ENCODE measurements around the gene PHTF1.
"Not testable (repeated sequence)": the region's sequence is repeated elsewhere in the genome, so short reads cannot be mapped to it uniquely, and the experiment has no call there.

PHTF1 gene

GRCh38 chr1:113770031-113770430 lies 10.7 kb upstream of the PHTF1 start:
- DNase-seq: no peak

- no peak for DNase-seq
These were observed 10.3 kb upstream of the PHTF1 start for GRCh38 chr1:113769601-113769970.

DNA sequence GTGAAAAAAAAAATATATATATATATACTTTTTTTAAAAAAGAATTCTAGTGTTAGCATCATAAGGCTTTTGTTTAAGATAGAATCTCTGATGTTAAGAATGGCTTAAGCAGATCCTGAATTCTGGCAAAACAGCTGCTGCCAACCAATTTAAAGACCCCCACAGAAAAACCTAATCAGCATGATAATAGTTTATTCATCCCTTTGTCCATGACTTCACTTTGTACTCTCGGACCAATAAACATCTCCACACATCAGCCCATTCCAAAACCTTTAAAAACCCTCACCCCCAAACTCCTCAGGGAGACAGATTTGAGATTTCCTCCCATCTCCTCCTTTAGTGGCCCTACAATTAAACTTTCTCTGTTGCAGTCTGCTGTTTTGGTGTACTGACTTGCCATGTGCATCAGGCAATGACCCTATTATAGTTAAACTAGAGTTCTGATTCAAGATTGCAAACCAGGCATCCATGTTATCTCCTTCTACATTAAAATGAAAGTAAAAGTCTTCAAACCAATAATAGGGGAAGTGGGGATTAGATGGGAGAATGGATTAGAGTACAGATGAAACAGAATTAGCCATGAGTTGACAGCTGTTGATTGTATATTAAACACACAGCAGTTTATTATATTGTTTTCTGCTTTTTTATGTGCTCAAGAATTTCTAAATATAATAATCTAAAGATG lies 9.8 kb upstream of the PHTF1 start:
- DNase-seq: no peak

DNA sequence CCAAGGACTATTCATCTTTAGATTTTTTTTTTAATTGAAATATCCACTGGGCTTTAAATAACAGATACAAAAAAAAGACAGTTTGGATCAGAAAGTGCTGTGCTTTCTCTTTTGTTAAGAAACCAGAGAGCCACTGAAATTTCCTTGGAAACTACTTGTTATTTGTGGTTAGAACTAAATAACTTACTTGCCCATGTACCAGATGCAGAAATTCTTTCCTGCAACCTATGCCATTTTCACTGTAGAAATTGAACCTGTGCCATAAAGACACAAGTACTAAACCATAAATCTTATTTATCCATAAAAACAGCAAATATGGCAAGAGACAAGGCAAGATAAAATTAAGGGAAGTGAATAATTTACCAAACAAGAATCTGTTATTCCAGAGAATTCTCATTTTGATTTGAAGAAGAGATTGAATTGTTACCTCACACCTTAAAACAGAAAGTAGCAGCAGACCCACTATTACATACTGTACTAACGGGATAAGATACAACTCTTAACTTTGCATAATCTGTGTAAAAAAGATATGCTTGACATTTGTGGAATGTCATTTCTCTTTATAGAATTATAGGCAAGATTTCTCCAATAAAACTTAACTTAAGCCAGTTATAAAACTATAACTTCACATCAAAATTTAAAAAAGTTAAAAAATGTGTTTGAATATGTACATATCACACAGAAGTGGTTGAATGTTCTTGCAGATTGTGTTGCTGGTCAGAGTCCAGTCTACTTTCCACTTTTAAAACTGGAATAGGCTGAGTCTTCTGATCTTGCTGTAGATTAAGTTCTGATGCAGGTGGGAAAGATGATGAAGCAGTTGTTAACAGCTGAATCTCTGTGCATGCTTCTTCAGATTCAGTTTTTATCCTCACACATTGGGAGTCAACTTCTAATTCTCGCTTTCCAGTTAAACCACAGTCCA lies 6.3 kb upstream of the PHTF1 start:
- DNase-seq: no peak

GRCh38 chr1:113763661-113764060 lies 4.4 kb upstream of the PHTF1 start:
- no peak for DNase-seq

DNA sequence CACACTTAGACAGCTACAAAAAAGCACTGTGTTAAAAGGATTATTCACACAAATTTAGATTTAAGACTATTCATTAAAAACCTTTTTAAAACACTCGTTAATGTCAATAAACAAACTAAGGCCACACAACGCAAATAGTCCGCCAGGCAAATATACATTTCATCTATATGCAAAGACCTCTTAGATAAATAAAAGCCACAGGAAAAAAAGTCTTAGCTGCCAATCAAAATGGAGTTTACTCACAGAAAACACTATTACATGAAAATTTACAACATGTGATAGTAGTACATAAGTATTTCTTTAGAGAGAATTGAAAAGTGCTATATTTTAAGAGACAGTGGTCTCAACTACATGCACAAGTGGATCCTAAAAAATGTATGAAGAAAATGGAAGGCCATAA lies 2.7 kb upstream of the PHTF1 start:
- no peak for DNase-seq

DNA sequence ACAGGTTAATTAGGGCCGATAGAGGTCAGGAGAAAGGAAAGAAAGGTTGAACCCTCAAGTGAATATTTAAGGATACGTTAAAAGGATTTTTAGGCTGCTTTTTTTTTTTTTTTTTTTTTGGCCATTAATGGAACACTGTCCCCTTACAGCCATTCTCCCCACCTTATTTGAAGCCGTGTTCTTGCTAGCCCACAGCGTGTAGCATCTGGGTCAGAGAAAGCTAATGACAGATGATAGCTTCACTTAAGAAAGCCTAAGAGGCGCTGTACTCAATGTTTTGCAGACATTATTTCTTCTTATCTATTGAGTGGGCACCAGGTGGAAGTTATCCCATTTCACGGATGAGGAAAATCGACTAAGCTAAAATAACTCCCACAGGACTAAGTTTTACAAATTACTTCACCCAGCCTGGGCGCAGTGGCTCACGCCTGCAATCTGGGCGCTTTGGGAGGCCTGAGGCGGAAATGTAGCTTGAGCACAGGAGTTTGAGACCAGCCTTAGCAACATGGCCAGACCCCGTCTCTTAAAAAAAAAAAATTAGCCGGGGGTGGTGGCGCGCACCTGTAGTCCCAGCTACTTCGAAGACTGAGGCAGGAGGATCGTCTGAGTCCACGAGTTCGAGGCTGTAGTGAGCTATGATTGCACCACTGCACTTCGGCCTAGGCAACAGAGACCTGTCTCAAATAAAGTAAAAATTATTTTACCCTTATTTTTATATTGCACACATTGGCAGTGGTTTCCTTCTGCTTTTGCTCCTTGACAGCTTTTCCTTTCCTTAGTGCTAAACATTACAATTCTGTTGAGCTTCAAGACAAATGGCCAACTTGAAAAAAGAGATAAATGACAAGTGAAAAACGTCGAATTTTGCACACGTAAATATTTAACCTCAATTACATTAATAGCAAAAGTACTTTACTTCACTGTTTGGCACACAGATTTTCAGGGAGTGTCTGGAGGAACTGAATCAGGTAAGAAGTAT lies 1.1 kb upstream of the PHTF1 start:
- DNase-seq: no peak

DNA sequence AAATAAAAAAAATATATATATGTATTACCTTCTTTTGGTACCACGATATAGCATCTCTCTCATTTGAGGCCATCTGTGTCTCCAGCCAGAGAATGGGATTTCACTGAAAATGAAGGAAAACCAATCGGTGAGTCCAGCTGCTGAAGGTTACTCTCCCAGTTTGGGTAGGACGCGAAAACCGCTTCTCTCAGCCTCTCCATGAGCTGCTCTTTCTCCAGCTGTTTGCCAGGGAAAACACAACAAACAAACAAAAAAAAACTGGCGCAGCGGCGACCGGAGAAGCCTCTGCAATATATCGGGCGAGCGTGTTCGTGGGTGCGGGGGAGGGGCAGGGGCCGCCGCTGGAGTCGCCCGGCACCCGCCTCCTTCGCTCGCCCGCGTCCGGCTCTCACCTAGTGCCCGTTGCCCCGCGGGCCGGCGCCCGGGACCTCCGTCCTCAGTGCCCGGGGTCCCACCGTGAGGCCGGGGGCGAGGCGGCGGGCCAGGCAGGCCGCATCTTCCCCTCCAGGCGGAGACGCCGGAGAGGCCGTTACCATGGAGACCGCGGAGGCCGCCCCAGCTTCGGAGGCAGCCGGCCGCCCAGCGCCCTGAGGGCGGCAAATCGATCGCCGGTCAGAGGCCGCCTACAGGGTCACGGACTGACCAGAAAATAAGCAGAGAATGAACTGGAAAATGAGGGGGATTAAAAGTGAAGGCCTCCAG lies 504 bp downstream of the PHTF1 start:
- no peak for DNase-seq

GRCh38 chr1:113756461-113756860 lies 2.8 kb downstream of the PHTF1 start:
- no peak for DNase-seq

- not testable (repeated sequence) for DNase-seq
These were observed 6.0 kb downstream of the PHTF1 start for GRCh38 chr1:113753333-113753732.

DNA sequence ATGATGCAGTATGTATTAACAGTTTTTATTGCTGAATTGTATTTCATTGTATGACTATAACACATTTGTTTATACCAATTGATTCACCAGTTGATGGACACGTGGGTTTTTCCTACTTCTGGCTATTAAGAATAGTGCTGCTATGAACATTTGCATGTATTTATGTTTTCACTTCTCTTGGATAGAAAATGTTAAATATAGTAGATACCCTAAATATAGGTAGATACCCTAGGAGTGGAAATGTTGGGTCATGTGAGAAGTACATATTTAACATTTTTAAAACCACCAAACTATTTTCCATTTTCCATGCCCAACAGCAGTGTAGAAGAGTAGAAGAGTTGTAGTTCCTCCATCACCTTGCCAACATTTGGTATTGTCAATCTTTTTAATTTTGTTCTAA lies 7.8 kb downstream of the PHTF1 start:
- no peak for DNase-seq

DNA sequence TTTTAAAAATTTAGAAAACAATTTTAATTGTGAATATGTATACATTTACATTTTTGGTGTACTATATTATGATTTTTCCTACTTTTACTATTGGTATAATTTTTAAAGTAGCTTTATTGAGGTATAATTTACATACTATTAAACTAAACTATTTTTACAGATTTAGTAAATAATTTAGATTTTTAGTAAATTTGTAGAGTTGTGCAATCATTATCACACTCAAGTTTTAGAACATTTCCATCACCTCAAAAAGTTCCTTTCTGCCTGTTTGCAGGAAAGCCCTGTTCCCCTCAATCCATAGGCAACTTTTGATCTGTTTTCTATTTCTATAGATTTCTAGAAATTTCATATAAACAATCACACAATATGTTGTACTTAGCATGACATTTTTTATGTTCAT lies 8.2 kb downstream of the PHTF1 start:
- DNase-seq: no peak

GRCh38 chr1:113749402-113749801 lies 9.9 kb downstream of the PHTF1 start:
- no peak for DNase-seq

- DNase-seq: no peak
These were observed 11.9 kb downstream of the PHTF1 start for GRCh38 chr1:113747376-113747775.

GRCh38 chr1:113745425-113745824 lies 13.9 kb downstream of the PHTF1 start:
- DNase-seq: no peak

DNA sequence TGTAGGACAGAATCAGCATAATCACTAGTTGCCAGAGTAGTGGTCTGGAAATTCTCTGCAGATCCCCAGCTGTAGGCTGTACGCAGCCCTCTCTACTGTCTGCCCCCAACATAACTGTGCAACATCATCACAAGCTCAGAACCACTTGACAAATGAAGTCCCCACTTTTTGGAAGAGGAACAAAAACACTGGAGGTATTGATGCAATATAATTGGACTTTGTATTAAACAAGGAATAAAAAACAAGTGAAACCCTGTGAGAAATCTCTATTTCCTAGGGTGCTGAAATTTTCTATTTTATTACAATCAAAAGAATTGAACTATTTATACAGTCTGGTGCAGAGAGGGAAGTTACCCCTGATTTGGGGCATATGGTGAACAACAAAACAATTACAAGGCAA lies 15.2 kb downstream of the PHTF1 start:
- no peak for DNase-seq

DNA sequence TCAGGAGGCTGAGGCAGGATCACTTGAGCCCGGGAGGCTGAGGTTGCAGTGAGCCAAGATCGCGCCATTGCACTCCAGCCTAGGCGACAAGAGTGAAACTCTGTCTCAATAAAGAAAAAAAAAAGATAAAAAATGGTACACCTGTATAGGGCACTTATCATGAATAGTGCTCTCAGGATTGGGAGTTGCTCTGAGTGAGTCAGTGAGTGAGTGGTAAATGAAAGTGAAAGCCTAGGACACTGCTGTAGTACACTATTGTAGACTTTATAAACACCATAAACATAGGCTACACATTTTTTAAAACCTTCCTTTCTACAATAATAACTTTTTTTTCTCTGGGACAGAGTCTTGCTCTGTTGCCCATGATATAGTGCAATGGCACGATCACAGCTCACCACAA lies 16.8 kb downstream of the PHTF1 start:
- no peak for DNase-seq

DNA sequence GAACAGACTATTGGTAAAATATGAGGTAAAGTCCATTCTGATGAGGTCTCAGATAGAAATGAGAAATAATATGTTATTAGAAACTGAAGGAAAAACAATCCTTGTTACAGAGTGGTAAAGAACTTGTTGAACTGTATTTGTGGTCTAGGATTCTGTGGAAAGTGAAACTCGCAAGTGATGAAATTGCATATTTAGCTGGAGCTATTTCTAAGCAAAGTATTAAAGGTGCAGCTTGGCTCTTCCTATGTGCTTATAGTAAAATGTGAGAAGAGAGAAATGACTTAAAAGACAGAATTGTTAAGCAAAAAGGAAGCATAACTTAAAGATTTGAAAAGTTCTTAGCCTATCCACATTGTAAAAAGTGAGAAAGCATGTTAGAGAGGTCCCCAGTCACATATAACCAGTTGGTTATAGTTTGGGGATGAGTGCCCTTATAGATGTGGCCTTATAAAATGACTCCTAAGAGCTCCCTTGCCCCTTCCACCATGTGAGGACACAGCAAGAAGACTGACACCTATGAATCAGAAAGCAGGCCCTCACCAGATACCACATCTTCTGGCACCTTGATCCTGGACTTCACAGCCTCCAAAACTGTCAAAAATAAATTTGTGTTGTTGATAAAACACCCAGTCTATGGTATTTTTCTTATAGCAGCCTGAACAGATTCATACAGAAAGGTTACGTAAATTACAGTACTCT lies 24.8 kb downstream of the PHTF1 start:
- DNase-seq: no peak

GRCh38 chr1:113732802-113733201 lies 26.5 kb downstream of the PHTF1 start:
- DNase-seq: no peak

GRCh38 chr1:113721010-113721409 lies 38.3 kb downstream of the PHTF1 start:
- DNase-seq: no peak

DNA sequence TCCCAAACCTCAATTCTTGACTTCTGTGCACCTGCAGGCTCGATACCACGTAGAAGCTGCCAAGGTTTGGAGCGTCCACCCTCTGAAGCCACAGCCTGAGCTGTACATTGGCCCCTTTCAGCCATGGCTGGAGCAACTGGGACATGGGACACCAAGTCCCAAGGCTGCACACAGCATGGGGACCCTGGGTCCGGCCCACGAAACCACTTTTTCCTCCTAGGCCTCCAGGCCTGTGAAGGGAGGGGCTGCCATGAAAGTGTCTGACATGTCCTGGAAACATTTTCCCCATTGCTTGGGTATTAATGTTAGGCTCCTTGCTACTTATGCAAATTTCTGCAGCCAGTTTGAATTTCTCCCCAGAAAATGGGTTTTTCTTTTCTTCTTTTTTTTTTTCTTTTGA lies 40.7 kb downstream of the PHTF1 start:
- not testable (repeated sequence) for DNase-seq

- DNase-seq: not testable (repeated sequence)
These were observed 41.8 kb downstream of the PHTF1 start for GRCh38 chr1:113717506-113717905.
